Posterior vena cava (tissue), 2 donors: ENCODE data around the gene PSORS1C1. TPM values are rescaled to one million over a fixed set of nuclear protein-coding genes. Genes with fewer than 3 reads are reported as not detected.
"Not testable (repeated sequence)": the region's sequence is repeated elsewhere in the genome, so short reads cannot be mapped to it uniquely, and the experiment has no call there.

Source experiments
- DNase-seq: peaks from one replicate; pipeline ENCODE4 v3.0.0-alpha.2; 2020; ENCODE audit warnings: low spot score
- intact Hi-C, 2 donors: fragments of 100-400 bp; cut with DNase I; formaldehyde crosslinking; loops; one replicate each; pipeline versions ENCODE4 v1.14.1 to v1.14.2; 2022 to 2023
- long read RNA-seq, 2 donors: library from polyadenylated mRNA; unstranded; transcript quantifications; one replicate each; pipeline ENCODE4 v2.0.0, GENCODE V29; 2020 to 2021
- total RNA-seq, 2 donors: library from RNA; stranded (reverse); fragmentation: NEBNext Ultra II Directional; extraction: Animal tissue kit (Norgen Biotek cat#: 25700); gene quantifications; one replicate each; pipeline ENCODE4 v1.2.1, GENCODE V29; 2021
- donor health status: DM: yes; HTN: yes; CAD: no.
- donor health status: DM: yes; HTN: yes; CAD: no.

Gene PSORS1C1, protein sequence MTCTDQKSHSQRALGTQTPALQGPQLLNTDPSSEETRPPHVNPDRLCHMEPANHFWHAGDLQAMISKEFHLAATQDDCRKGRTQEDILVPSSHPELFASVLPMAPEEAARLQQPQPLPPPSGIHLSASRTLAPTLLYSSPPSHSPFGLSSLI
- total RNA-seq = 1 to 10 TPM; 1.9 to 2.1 TPM
- long read RNA-seq, donor 1 = 0 reads
- long read RNA-seq, donor 2 = 0 reads

DNA sequence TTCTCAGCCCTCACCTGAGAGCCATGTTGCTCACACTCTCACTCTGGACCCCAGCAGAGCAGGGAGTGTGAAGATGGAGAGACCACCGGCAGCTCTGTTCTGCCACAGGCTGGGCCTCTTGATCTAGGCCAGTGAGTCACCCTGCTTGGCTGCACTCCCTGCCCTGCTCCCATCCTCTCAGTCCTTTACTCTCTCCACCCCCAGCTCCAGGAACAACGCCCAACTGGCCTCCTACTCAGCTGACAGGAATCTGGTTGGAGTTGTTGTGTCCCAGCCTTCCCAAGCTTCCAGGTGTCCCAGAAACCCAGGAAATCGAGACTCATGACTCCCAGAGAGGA, at the start of gene PSORS1C1:
PSORS1C1 (plus strand) TSS at position 260 of the 338 bp plus-strand sequence. CDS start 14,833 bp downstream, outside the sequence.
- intact Hi-C loops = no loop called here
- peak; percentile 95 for DNase-seq

DNA sequence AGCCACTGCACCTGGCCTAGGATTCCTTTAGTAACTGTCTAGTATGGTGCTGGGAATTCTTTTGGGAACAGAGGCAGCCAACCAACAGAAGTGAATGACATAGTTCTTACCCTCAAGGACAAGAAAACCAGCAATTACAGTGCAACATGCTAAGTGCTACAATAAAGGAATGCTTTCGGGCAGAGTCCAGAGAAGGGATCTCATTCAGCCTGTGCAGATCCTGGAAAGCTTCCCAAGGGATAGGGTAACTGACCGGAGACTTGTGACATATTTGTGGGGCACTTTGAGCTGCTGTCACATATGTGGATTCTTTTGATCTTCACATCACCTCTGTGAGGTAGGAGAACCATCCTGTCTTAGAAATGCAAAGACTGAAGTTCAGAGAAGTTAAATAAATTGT, 49.0 kb upstream of the PSORS1C1 start:
- no peak for DNase-seq
- intact Hi-C loops = no loop called here

DNA sequence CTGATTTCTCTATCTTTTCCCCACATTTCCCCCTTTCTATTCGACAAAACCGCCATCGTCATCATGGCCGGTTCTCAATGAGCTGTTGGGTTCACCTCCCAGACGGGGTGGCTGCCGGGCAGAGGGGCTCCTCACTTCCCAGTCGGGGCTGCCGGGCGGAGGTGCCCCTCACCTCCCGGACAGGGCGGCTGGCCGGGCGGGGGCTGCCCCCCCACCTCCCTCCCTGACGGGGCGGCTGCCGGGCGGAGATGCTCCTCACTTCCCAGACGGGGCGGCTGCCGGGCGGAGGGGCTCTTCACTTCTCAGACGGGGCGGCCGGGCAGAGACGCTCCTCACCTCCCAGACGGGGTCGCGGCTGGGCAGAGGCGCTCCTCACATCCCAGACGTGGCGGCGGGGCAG, 47.6 kb upstream of the PSORS1C1 start:
- DNase-seq, intact Hi-C loops: not testable (repeated sequence)

DNA sequence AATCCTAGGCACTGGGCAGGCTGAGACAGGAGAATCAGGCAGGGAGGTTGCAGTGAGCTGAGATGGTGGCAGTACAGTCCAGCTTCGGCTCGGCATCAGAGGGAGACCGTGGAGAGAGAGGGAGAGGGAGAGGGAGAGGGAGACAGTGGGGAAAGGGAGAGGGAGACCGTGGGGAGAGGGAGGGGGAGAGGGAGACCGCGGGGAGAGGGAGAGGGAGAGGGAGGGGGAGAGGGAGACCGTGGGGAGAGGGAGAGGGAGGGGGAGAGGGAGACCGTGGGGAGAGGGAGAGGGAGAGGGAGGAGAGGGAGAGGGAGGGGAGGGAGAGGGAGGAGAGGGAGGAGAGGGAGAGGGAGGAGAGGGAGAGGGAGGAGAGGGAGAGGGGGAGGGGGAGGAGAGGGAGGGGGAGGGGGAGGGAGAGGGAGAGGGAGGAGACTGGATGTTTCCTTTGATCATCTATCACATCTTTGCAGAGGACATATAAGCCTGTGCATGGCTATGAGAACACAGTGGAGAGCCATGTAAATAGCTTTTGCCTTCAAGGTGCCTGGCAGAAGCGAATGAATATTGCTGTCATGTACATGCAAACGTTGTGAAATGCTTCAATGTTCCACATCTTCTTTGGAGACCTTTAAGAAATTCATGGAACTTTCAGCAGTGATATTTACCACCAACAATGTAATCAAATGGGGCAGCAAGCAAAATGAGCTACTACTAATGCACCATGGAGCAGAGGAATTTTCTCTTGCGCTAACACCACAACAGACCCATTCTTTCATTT, 46.5 kb upstream of the PSORS1C1 start:
- DNase-seq, intact Hi-C loops: not testable (repeated sequence)

DNA sequence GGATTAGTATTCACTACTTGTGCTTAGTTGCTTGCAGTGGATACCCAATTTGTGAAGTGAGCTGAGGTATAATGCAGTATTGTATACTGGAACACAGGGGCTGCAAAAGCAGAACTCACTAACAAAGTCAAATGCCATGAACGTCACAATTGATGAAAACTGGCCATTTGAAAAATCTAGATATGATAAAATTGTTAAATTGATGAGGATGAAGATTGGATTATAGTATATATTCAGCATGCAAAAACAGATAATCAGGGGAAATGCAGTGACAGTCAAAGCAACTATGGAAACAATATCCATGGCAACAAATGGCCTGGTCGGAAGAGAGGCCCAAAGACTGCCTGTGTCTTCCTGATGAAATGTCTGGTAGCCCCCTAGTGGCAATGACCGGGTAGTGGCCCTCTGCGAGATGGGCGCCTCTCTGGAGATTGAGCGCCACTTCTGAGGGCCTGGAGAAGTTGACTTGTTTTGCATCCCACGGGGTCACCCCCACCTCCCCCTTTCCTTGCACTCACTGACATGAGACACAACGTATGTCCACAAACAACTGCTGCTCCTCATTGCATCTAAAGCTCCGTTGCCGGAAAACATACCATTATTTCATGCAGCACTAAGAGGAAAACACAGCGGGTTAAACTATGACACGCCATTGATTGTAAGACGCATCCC, 45.8 kb upstream of the PSORS1C1 start:
- intact Hi-C loops = no loop called here
- peak; percentile 92 for DNase-seq

DNA sequence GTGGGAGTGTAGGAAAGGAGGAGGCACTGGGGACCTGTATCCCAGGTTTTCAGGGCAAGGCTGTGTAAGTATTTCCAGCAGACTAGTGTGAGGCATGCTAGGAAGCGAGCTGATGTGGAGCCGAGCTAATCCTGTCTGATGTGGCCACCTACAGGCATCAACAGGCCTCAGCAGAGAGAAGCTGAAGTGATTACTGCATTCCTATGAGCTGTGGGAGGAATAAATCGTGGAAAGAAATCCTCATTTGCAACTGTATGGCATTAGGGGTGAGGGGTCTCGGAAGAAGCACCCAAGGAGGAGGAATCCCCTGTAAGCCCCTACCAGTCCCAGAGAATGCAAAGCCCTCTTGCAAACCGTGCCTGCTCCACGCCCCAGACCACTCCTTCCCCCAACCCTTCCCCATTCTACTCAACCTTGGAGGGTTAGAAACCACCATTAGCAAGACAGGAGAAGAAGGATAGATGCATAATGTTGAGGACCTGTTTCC, 43.8 kb upstream of the PSORS1C1 start:
- intact Hi-C loops = loop anchor here (5.0 to 10.0 kb wide), 2 partner anchors 158 to 236 kb away; partner anchors contain the start of gene VARS2 (in 1 of the 2)
- no peak for DNase-seq

DNA sequence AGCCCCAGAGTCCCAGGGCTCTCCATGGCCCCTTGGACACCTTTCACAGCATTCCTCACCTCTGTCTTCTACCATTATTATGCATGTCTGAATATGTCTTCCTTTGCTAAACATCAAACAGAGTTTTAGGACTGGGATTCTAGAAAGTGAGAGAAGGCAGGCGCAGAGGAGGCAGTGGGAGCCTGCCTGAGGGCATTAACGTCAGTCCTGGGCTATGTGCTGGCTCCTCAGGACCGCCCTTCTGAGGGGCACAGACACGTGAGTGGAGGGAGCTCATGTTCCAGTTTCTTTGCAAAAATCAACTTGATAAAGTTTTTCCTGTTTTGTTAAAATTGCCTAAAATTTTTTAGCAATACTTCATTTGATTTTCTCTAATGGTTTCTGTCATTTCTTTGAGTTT, 40.2 kb upstream of the PSORS1C1 start:
- no peak for DNase-seq
- intact Hi-C loops = loop anchor here (5.0 to 10.0 kb wide), 2 partner anchors 162 to 240 kb away; partner anchors contain the start of gene VARS2 (in 1 of the 2)

DNA sequence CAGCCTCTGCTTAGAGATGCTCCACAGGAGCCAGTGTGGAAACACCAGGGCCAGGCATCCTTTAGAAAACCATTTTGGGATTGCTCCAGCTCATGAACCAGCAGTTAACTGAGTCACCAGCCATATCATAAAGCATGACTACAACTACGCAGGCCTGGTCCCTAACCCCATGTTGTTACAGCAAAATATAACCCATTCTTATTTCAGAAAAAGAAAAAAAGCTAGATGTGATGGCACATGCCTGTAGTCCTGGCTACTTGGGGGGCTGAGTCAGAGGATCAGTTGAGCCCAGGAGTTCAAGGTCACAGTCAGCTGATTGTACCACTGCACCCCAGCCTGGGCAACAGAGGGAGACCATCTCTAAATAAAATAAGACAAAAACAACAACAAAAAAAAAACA, 39.1 kb upstream of the PSORS1C1 start:
- intact Hi-C loops = loop anchor here (5.0 to 10.0 kb wide), 3 partner anchors 158 to 248 kb away; no protein-coding TSS in a partner anchor

DNA sequence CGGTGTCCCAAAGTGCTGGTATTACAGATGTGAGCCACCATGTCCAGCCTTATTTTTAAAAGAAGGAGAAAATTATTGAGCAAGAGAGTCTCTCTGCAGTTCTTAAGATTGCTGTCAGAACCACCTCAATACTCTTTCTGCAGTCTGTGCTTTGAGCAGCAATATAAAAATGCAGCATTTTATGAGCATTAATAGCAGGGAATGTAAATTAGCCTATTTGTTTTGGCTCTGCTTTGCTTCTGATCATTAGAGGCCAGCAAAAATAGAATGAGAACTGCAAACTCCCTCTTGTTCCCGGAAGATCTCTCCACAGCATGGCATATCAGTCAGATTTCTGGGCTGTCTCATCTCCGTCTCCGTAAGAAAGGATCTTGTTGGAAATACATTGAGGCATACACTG, 38.0 kb upstream of the PSORS1C1 start:
- intact Hi-C loops = loop anchor here (5.0 to 10.0 kb wide), 3 partner anchors 159 to 249 kb away; no protein-coding TSS in a partner anchor
- DNase-seq = no peak

More for the DNA sequence above, 39.1 kb upstream of the PSORS1C1 start:
- no peak for DNase-seq

DNA sequence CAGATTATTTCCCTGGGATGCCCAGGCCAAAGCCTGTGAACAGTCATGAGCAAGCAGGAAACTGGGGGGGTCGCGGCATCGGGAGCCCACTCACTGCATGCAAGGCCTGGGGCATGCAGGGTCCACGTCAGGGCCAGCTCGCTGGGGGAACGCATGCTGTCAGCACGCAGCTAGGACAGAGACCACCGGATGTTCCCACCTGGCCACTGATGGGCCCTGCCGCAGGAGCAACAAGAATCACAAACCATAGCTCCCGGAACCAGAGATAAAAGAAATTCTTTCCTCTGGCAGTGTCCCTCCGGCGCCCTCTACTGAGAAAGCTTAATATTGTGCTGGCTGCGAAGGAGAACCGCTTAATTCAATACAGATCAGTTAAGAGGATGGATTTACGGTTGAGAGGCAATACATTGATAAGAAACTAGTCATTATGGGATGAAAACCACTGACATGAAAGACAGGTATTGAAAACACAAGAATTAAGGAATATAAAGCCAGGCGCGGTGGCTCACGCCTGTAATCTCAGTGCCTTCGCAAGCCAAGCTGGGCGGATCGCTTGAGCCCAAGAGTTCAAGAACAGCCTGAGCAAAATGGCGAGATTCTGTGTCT, 34.8 kb upstream of the PSORS1C1 start:
- DNase-seq = peak; percentile 85

DNA sequence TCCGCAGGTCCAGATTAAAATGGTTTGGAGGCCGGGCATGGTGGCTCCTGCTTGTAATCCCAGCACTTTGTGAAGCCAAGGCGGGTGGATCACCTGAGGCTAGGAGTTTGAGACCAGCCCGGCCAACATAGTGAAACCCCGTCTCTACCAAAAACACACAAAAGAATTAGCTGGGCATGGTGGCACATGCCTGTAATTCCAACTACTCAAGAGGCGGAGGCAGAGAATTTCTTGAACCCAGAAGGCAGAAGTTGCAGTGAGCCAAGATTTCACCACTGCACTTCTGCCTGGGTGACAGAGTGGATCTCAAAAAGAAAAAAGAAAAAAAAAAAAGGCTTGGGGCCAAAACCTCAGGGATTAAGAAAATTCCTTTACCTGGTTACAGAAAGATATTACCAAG, 32.7 kb upstream of the PSORS1C1 start:
- no peak for DNase-seq
- intact Hi-C loops = no loop called here

More for the DNA sequence above, 34.8 kb upstream of the PSORS1C1 start:
- intact Hi-C loops = loop anchor here (5.0 to 10.0 kb wide), 3 partner anchors 162 to 252 kb away; no protein-coding TSS in a partner anchor

DNA sequence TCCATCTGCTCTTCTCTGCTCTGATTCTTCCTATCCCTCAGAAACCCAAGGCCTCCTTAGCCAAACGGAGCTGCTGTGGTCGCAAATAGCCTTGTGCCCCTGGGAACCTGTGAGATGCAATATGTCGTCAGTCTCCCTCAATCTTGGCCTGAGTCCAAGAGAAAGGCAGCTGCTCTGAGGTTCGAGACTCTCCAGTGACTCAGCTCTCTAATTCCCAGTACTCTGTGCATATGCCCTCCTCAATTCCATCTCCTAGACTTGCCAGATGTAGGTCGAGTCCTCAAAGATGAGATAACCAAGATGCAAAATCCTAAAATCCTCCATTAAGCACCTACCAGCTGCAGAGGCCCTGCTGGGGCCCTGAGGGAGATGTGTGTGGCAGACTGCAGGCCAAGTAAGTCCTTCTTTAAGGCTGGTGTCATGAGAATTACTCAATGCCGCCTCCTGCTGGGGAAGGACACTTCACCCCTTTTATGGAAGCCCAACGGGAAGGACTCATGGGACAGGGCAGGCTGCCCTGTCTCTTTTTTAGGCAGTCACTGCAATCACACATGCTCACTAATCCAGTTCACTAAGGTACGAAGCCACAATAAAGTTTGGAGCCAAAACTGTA, 30.8 kb upstream of the PSORS1C1 start:
- intact Hi-C loops = no loop called here
- no peak for DNase-seq

DNA sequence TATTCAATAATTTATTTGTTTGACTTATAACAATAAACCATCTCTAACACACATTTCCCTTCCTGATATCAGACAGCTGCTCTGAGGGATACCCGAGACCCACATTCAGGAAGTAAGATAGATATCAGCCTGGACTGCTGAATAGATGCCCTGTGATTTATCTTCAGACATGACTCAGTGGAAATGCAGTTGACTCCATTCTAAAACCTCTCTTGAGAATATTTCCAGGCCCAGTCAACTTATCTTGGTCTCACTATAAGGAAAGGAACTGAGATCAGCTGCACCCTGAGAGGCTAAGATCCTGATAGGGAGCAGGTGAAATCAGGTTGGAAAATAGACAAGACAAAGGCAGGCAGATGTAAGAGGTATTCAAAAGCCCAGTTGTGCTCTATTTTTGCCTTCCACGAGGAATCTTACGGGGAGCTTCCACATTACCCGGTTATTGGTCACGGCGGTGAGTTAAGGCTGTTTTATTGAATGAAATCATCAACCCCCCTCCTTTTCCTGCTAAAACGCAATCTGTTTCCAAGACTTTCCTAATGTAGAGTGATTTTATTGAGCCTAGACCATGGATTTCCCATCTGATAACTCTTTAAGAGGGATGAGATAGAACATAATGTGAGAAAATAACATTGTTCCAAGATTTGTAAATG, 27.7 kb upstream of the PSORS1C1 start:
- intact Hi-C loops = no loop called here
- no peak for DNase-seq

DNA sequence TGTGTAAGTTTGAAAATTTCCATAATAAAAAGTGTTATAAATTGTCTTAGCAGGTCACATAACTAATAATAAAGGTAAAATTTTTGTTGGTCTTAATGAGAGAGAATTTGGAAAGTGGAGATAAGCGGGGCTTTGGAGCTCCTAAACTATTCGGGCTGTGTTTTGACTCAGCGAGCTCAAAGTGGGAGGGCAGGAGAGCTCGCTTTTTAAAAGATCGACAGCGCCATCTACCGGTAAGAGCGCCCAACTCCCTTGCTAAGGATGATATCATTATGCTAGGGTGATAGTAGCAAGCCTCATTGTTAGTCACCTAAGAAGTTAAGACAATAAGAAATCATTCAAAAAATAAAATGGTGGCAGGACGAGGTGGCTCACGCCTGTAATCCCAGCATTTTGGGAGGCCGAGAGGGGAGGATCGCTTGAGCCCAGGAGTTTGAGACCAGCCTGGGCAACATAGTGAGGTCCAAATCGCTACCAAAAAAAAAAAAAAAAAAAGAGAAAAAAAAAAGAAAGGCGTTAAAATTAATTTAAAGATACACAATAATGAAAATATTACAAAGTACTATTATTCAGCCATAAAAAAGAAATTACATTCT, 27.0 kb upstream of the PSORS1C1 start:
- intact Hi-C loops = no loop called here
- peak; percentile 92 for DNase-seq

DNA sequence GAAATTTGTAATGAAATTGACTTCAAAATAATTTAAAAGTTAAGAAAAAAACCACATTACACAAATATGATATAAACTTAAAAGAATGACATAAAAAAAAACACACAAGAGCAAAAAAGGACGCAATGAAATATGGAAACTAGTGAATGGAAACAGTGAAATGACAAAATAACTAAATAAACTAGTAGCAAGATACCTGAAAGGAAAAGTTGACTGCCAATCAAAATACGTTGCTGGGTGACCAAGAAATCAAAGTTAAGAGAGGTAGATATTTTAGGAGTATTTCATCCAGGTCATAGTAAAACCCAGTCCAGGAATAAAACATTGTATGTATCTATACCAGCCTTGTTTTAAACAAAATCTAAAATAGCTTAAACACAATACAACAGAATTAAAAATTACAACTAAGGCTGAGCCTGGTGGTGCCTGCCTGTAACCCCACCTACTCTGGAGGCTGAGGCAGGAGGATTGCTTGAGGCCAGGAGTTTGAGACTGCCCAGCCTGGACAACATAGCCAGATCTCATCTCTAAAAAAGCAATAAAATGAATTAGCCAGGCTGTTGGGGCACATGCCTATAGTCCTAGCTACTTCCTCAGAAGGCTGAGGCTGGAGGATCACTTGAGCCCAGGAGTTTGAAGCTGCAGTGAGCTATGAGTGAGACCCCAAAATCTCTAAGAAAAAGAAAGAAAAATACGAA, 24.2 kb upstream of the PSORS1C1 start:
- intact Hi-C loops = loop anchor here in 1 of 2 donors (10.0 kb wide), 1 partner anchor 426 kb away; no protein-coding TSS in a partner anchor
- no peak for DNase-seq

DNA sequence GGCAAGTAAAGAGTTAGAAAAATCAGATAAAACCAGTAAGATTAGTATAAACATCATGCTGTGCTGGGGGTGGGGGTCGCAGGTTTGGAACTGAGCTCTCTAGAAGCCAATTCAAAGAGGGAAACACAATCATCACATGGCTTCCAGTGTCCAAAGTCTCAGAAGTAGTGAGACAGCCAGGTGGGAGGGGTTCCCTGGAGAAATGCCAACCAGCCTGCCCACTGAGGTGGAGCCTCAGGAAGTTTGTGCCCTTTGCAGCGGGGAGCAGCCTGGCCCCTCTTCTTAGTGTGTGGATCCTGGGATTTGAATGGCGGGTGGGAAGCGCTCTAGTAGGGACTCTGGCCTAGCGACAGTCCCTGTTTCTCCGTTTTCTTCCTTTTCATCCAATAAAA, 23.6 kb upstream of the PSORS1C1 start:
- DNase-seq = no peak
- intact Hi-C loops = loop anchor here in 1 of 2 donors (10.0 kb wide), 1 partner anchor 426 kb away; no protein-coding TSS in a partner anchor

DNA sequence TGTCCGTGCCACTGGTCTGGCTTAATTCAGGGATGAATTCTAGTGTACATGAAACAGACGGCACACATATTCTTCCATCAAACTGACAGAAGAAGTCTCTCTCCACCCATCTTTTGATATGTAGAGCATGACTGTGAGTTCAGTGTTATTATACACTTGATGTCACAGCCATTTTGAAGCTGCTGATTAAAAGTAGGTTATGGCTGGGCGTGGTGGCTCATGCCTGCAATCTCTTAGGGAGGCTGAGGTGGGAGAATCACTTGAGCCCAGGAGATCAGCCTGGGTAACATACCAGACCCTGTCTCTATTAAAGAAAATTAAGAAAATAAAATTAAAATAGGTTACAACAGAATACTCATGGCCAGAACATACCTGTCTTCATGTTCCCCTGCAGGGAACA, 22.9 kb upstream of the PSORS1C1 start:
- DNase-seq = no peak
- intact Hi-C loops = loop anchor here in 1 of 2 donors (10.0 kb wide), 1 partner anchor 427 kb away; no protein-coding TSS in a partner anchor
